ENCODE data around the gene TMPRSS12.

The TMPRSS12 gene

GRCh38 chr12:50934981-50935807, 92.5 kb downstream of the TMPRSS12 start:
- no peak for DNase-seq (ENCODE audit: low read depth)
- TF ChIP-seq CTCF (IDR thresholded peaks at IDR 0.05; ENCODE audit: low read depth, low read length, missing control alignments), result no peak
- no peak overlapping the region for H3K4me3 ChIP-seq (ENCODE audit: low read depth, low read length)

DNA sequence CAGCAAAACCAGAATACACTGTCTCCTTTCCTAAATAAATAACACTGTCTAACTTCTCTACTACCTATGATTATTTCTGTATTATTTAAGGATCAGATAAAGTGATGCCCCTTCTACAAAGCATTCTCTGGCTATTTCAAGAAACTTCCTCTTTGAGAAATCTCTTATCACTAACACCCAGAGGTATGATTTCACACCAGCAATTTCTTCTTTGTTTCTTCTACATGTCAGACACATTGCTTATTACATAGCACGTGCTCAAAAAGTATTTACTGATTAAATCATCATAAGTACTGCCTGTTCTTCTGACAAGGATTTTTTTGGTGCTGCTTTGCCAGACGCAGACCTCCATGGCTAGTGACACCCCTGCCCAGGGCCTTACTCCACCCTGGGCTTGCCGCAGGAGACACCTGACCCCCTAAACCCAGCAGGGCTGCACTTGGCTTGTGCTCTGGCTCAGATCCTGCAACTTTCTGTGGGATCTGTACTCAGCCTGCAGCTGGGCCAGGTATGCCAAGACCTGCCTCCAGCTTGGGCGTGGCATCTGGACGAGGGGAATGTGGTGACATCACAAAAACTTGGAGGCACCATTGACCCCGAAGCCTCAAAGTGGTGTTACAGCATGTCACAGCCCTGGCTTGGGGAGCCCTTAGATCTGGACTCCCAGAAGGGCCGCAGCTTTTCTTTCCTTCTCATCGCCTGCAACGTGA, 94.2 kb downstream of the TMPRSS12 start:
- no peak for DNase-seq (ENCODE audit: low read depth)
- no peak for TF ChIP-seq CTCF (IDR thresholded peaks at IDR 0.05; ENCODE audit: low read depth, low read length, missing control alignments)
- no peak overlapping the region for H3K4me3 ChIP-seq (ENCODE audit: low read depth, low read length)

Data from GM12864 (cell line).